ENCODE results near the gene PPWD1.

Gene PPWD1

GRCh38 chr5:65555287-65555686 lies 7.8 kb upstream of the PPWD1 start:
- Histone ChIP-seq H3K4me1 (ENCODE audit: control insufficient read depth, insufficient read depth, low read length) (no peaks in the 10 kb centered on the region), H3K36me3 (ENCODE audit: control insufficient read depth in 2 of 2, insufficient read depth in 1 of 2, low read length in 2 of 2) (peaks cover 50 to 57% of the 10 kb centered on the region in 2 experiments), H3K27ac (ENCODE audit: extremely low read depth, low read depth, low read length) (no peak overlapping the region), H3K9me3 (ENCODE audit: control insufficient read depth, insufficient read depth, low read depth, low read length) (no peaks in the 10 kb centered on the region), H3K4me3 (ENCODE audit: low read depth, low read length) (no peak overlapping the region)
- CTCF ChIA-PET = no interaction called here
- POLR2A ChIA-PET = no interaction called here
- no peak for TF ChIP-seq ZBTB48 (tag by site-specific recombination; IDR thresholded peaks at IDR 0.05)
- TF ChIP-seq TSHZ1 (tag by site-specific recombination; IDR thresholded peaks at IDR 0.05; ENCODE audit: borderline replicate concordance) = peak; percentile 77; the same call in 1 of the 2 replicates
- TF ChIP-seq ZFP41 (tag by site-specific recombination; IDR thresholded peaks at IDR 0.05; ENCODE audit: borderline replicate concordance) = no peak
- peak; percentile 36; the same call in 1 of the 2 replicates for TF ChIP-seq GLI4 (tag by site-specific recombination; IDR thresholded peaks at IDR 0.05)
- TF ChIP-seq OSR2 (tag by site-specific recombination; IDR thresholded peaks at IDR 0.05) = peak; percentile 95
- TF ChIP-seq ZNF692 (tag by site-specific recombination; IDR thresholded peaks at IDR 0.05) = peak; percentile 66
- TF ChIP-seq SP7 (tag by site-specific recombination; IDR thresholded peaks at IDR 0.05) = peak; percentile 91
- peak; percentile 52; the same call in 1 of the 2 replicates for TF ChIP-seq ZNF843 (tag by site-specific recombination; IDR thresholded peaks at IDR 0.05)
- no peak for TF ChIP-seq ZFP69B (tag by site-specific recombination; IDR thresholded peaks at IDR 0.05)
- no peak for TF ChIP-seq MEIS1 (CRISPR knock-in tag; IDR thresholded peaks at IDR 0.05; ENCODE audit: borderline replicate concordance)
- peak; percentile 88 for TF ChIP-seq ZNF366 (tag by site-specific recombination; conservative IDR thresholded peaks at IDR 0.05)
- no peak for TF ChIP-seq ZBTB6 (tag by site-specific recombination; IDR thresholded peaks at IDR 0.05)
- TF ChIP-seq, protein P1, sequence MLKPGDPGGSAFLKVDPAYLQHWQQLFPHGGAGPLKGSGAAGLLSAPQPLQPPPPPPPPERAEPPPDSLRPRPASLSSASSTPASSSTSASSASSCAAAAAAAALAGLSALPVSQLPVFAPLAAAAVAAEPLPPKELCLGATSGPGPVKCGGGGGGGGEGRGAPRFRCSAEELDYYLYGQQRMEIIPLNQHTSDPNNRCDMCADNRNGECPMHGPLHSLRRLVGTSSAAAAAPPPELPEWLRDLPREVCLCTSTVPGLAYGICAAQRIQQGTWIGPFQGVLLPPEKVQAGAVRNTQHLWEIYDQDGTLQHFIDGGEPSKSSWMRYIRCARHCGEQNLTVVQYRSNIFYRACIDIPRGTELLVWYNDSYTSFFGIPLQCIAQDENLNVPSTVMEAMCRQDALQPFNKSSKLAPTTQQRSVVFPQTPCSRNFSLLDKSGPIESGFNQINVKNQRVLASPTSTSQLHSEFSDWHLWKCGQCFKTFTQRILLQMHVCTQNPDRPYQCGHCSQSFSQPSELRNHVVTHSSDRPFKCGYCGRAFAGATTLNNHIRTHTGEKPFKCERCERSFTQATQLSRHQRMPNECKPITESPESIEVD (tag by site-specific recombination; IDR thresholded peaks at IDR 0.05) = peak; percentile 74
- no peak for TF ChIP-seq OVOL3 (tag by site-specific recombination; IDR thresholded peaks at IDR 0.05)
- TF ChIP-seq ZNF776 (tag by site-specific recombination; IDR thresholded peaks at IDR 0.05; ENCODE audit: borderline replicate concordance) = no peak
- TF ChIP-seq, protein P2, sequence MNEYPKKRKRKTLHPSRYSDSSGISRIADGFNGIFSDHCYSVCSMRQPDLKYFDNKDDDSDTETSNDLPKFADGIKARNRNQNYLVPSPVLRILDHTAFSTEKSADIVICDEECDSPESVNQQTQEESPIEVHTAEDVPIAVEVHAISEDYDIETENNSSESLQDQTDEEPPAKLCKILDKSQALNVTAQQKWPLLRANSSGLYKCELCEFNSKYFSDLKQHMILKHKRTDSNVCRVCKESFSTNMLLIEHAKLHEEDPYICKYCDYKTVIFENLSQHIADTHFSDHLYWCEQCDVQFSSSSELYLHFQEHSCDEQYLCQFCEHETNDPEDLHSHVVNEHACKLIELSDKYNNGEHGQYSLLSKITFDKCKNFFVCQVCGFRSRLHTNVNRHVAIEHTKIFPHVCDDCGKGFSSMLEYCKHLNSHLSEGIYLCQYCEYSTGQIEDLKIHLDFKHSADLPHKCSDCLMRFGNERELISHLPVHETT (tag by site-specific recombination; IDR thresholded peaks at IDR 0.05) = peak; percentile 92
- peak; percentile 97 for TF ChIP-seq ZNF629 (tag by site-specific recombination; IDR thresholded peaks at IDR 0.05)
- no peak for TF ChIP-seq ZNF501 (tag by site-specific recombination; IDR thresholded peaks at IDR 0.05)
- peak; percentile 34; the same call in 1 of the 2 replicates for TF ChIP-seq ZNF76 (tag by site-specific recombination; IDR thresholded peaks at IDR 0.05; ENCODE audit: borderline replicate concordance, low read depth)
- peak; percentile 52; the same call in 1 of the 2 replicates for TF ChIP-seq ZNF394 (tag by site-specific recombination; IDR thresholded peaks at IDR 0.05; ENCODE audit: borderline replicate concordance)
- peak; percentile 72; the same call in 1 of the 2 replicates for TF ChIP-seq ZNF660 (tag by site-specific recombination; IDR thresholded peaks at IDR 0.05)
- peak; percentile 45 for TF ChIP-seq YY2 (tag by site-specific recombination; IDR thresholded peaks at IDR 0.05)
- TF ChIP-seq ZNF548 (tag by site-specific recombination; IDR thresholded peaks at IDR 0.05) = no peak
- TF ChIP-seq KLF8 (tag by site-specific recombination; IDR thresholded peaks at IDR 0.05) = 0 out of 2 replicates have a peak, but pooled peaks have one; percentile 58
- TF ChIP-seq ZSCAN23 (tag by site-specific recombination; IDR thresholded peaks at IDR 0.05) = peak; percentile 25; the same call in 1 of the 2 replicates
- TF ChIP-seq, protein P3, sequence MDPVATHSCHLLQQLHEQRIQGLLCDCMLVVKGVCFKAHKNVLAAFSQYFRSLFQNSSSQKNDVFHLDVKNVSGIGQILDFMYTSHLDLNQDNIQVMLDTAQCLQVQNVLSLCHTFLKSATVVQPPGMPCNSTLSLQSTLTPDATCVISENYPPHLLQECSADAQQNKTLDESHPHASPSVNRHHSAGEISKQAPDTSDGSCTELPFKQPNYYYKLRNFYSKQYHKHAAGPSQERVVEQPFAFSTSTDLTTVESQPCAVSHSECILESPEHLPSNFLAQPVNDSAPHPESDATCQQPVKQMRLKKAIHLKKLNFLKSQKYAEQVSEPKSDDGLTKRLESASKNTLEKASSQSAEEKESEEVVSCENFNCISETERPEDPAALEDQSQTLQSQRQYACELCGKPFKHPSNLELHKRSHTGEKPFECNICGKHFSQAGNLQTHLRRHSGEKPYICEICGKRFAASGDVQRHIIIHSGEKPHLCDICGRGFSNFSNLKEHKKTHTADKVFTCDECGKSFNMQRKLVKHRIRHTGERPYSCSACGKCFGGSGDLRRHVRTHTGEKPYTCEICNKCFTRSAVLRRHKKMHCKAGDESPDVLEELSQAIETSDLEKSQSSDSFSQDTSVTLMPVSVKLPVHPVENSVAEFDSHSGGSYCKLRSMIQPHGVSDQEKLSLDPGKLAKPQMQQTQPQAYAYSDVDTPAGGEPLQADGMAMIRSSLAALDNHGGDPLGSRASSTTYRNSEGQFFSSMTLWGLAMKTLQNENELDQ (tag by site-specific recombination; IDR thresholded peaks at IDR 0.05; ENCODE audit: low read depth) = no peak

All from HEK293 (cell line).